GM21381 (cell line): ENCODE results near the gene PTGER2.

Source experiments
- ATAC-seq: cut with Tn5 transposase; IDR thresholded peaks from one replicate; pipeline ENCODE4 v1.9.1; 2021; ENCODE audit warnings: mild to moderate bottlenecking, moderate library complexity; ENCODE audit not compliant: unreplicated experiment

The PTGER2 gene

DNA sequence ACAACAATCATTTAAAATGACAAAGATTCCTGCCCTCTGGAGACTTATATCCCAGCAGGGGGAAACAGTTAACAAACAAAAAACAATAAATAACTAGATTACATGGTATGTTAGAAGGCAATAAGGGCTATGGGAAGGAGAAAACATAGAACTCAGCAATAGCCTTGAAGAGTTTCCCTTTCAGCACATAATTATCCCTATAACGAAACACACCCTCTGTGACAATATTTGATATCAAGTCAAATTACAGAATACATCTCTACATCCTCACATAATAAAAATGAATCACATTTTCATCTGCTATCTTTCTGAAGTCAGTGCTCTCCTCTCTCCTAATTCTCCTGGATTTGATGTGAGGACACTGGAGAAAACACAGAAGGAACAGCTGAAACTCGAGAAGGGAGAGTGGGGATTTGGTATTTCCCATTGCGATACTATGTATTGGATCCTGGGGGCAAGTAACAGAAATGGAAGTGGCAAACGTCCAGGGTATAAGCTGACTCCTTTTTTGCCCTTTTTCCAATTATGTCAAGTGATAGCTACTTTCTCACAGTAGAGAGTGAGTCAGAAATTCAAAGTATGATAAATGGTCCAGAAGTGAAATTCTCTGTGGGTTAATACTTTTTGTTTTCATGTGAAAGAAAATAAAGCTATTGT lies 9.7 kb upstream of the PTGER2 start:
- no peak for ATAC-seq

GRCh38 chr14:52305014-52305413 lies 9.1 kb upstream of the PTGER2 start:
- ATAC-seq = no peak

DNA sequence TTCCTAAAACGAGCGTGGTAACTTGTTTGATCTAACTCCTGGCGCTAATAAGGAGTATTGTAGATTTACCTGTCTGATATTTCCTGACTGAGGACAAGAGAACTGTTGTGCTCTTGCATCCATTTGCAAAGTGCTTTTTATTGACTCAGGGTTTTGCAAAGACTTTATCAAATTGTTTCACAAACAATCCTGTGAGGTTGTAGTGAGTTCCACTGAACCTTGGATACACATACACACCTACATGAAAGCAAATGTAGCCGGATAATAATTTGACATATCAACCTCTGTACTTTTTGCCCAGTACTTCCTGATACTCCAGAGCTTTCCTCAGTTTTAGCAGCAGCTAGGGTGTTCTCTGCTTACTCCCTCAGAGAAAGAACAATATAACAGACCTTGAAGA lies 6.7 kb upstream of the PTGER2 start:
- ATAC-seq = no peak

GRCh38 chr14:52307905-52308304 lies 6.2 kb upstream of the PTGER2 start:
- no peak for ATAC-seq

DNA sequence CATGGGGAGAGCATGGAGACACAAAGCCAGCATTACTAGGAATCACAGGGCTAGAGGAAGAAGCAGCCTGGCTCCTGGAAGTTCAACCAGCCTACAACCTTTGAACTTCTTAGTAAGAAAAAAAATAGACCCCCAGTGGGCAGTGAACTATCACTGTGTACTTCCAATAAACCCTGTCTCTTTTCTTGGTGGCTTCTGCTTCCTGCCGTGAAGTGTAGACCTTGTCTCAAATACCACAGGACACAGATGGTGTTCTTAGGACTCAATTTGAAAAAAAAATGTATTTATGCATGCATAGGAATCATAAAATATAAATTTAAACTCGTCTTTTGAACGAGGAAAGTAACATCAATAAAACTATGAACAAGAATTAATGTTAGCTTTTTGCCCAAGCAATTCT lies 3.6 kb upstream of the PTGER2 start:
- ATAC-seq = no peak

- no peak for ATAC-seq
Measured at GRCh38 chr14:52312931-52313355, 1.2 kb upstream of the PTGER2 start.

GRCh38 chr14:52313462-52313861 lies 650 bp upstream of the PTGER2 start:
- no peak for ATAC-seq

GRCh38 chr14:52314595-52315354 lies 663 bp downstream of the PTGER2 start:
- no peak for ATAC-seq

- no peak for ATAC-seq
Measured at GRCh38 chr14:52315355-52315718, 1.2 kb downstream of the PTGER2 start.

- ATAC-seq = no peak
Measured at GRCh38 chr14:52318062-52318461, 4.0 kb downstream of the PTGER2 start.

- ATAC-seq = no peak
Measured at GRCh38 chr14:52318826-52319645, 4.9 kb downstream of the PTGER2 start.

DNA sequence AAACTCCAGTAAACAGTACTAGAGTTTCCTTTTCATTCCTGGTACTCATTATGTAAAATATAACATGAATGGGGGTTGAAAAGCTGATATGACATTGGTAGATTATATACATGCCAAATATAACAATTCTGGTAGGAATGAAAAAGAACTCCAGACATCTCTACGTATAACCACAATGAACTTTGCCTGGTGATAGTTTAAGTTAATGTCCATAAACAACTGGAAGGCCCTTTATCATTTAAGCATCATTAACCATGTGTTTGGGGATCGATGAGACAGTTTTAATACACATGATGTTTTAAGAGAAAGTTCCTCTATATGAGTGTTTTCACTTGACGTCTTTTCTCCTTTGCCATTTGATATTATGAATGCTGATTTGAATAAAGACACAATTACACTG lies 5.8 kb downstream of the PTGER2 start:
- no peak for ATAC-seq

DNA sequence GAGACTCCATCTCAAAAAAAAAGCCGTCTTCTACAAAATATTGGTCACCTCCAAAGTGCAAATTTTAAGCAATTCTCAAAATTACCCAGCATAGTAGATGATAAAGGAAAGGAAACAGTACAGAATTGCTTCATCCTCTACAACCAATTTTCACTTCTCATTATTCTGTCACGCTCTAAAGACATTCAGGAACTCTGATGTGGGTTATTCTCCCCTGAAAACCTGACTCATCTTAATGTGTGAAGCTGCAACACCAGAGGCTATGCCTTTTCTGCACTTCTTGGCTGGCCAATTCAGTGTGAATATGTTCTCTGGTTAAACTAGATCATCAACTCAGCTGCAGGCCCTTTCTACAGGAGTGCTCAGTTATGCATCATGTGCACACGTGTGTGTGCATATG lies 11.0 kb downstream of the PTGER2 start:
- peak; percentile 94 for ATAC-seq

DNA sequence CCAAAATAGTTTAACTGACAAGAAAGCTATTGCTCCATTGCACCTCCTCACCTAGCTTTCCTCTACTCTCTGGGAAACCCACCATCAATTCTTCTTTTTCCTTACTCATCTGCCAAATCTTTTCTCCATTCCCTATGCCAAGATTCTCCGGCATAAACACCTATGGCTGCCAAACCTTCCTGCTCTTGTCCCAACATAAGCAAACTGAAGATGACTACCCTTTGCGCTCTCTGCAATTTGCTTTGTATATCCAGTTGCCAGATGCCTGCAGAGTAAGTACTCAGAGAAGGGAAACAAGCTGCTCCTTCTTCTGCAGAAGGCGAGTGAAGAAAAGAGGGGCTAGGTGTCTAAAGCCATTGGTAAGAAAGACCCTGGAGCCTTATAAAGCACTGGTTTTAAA lies 11.5 kb downstream of the PTGER2 start:
- ATAC-seq = no peak

GRCh38 chr14:52327374-52328226 lies 13.5 kb downstream of the PTGER2 start:
- ATAC-seq = no peak

DNA sequence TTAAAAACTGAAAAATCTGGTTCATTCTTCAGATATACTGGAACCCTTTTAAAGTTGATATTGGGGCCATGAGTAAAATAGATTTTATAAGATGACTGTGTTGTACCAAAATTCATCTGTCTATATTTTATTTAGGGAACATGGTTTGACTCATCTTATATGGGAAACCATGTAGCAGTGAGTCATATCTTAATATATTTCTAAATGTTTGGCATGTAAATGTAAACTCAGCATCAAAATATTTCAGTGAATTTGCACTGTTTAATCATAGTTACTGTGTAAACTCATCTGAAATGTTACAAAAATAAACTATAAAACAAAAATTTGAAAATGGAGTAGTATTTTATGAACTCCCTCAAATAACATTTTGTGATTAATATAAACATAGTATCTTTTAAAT lies 14.2 kb downstream of the PTGER2 start:
- ATAC-seq = no peak

- ATAC-seq = no peak
Measured at GRCh38 chr14:52329678-52330369, 15.7 kb downstream of the PTGER2 start.

- ATAC-seq = no peak
Measured at GRCh38 chr14:52332269-52332668, 18.2 kb downstream of the PTGER2 start.

DNA sequence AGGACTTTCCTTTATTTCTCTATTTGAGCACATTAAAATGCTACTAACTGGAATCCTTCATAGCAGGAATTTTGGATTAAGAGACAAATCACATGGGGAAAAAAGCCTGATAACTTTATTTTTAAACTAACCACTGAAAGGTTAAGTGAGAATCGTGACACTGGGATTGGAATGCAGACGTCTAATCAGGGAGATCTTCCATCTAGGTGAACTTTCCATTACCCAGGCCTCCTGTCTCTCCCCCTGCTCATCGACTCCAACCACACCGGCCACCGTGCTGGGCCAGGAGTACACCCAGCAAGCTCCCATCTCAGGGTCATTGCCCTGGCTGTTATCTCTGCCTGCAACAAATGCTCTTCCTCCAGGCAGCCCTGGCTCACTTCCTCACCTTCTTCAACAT lies 19.0 kb downstream of the PTGER2 start:
- ATAC-seq = no peak
